CD4-positive, alpha-beta T cell treated with Interleukin-4 for 1 hour (primary cell): ENCODE measurements around the gene HHAT.

ENCODE experiments used
- DNase-seq, 2 donors: peaks; one replicate each; pipeline ENCODE4 v3.0.0-alpha.2; 2020 to 2022

HHAT gene

DNA sequence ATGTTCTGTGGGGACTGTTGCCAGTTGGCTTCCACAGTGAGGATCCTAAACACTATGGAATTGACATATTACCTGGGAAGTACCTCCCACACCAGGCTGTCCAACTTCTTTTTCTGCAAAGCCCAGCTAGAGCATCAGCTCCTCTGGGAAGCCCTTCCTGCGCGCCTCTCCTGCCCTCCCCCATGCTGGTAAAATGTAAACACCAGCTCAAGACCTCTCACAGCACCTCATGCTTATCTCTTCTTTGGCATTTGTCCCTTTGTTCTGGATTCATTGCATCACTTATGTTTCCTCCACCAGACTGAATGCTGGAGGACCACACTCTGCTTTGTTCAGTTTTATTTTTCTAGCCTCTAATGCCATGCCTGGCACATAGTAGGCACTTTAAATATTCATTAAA is 172.1 kb downstream of the HHAT start:
- DNase-seq = no peak

DNA sequence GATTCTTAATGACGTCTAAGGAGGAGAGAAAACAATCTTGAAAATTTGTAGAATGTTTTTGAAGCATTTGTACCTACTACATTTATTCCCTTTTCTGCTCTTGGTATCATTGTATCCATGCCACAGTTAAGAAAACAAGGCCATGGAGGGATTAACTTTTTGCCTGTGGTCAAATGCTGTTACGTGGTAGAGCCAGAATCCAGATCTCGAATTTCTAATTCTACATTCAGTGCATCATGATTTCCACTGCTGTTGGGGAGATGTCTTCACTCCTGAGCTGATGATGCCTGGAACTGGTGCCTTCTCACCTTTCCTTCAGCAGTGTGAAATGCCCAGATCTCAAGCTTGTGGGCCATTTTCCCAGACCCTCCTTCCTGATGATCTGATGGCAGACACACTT is 175.6 kb downstream of the HHAT start:
- DNase-seq = no peak

DNA sequence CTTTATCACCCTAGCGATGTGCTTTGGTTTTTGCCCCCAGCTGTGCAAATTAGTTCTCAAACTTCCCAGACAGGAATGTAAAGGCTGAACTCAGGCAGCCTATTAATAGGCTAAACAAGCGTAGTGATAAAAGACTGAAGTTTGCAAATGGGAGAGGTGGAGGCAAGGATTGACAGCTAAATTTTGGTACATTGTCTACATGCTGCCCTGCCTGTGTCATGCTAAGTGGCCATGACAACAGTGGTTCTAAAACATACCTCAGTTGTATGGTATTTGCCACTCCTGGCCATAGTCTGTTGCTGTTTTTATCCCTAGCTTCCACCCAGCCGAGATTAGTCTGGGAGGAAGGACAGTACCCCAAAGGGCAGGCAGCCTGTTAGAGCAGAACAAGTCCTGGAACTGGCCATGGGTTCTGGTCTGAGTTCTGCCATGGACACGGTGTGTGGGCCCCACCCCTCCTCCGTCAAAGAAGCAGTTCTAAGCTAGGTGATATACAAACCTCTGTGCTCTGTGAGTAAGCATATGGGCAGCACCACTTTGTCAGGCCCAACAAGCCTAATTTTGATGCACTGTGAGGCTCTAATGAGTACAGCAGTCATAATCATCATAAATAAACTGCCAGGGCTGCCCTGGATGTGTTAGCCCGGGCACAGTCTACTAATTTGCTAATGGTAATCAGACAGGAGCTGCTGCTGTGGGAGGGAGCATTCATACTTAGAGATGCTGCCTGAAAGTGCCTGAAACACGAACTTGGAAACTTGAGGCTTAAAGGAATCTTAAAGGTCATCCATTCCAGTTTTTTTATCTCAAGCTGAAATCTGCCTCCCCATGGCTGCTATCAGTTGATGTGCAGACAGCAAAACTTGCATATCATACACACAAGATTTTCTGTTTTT is 177.1 kb downstream of the HHAT start:
- DNase-seq = no peak

DNA sequence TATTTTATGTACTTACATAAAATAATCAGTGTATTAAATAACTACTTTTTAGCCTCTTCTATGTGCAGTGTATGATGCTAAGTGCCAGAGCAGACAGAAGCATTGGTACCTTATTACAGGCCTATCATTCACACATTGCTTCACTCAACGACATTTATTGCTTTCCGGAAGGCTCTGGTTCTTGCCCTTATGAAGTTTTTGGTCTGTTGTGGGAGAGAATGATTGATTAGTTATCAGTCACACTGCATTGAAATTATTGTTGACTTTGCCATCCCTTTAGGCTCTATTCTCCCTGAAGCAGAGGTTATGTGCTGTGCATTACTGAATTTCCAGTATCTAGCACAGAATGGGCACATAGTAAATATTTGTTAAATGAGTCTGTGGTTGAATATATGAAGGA is 178.0 kb downstream of the HHAT start:
- no peak for DNase-seq

DNA sequence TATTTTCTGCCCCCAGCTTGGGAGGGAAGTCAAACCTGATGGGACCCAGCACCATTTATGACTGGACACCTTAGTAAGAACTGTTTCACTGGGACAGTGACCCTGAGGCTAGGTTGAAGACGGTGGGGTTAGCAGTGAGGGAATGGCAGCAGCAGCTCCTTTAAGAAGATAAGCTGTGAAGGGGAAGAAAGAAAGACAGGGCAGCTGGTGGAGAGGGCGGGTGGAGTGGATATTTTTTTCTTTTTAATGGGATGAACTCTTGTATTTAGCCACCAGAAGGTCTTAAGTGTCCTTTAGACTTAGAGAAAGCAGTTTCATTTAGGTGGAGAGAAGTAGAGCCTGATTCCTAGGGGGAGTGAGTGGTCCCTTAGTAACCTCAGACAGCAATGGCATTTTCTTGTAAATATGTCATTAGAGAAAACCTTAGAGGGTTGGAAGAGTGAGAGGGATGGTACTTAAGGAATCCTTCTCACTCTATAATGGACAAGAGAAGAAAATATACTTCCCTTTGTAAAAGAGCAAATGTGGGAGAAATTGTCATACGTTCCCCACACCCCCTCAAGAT is 187.5 kb downstream of the HHAT start:
- no peak for DNase-seq

DNA sequence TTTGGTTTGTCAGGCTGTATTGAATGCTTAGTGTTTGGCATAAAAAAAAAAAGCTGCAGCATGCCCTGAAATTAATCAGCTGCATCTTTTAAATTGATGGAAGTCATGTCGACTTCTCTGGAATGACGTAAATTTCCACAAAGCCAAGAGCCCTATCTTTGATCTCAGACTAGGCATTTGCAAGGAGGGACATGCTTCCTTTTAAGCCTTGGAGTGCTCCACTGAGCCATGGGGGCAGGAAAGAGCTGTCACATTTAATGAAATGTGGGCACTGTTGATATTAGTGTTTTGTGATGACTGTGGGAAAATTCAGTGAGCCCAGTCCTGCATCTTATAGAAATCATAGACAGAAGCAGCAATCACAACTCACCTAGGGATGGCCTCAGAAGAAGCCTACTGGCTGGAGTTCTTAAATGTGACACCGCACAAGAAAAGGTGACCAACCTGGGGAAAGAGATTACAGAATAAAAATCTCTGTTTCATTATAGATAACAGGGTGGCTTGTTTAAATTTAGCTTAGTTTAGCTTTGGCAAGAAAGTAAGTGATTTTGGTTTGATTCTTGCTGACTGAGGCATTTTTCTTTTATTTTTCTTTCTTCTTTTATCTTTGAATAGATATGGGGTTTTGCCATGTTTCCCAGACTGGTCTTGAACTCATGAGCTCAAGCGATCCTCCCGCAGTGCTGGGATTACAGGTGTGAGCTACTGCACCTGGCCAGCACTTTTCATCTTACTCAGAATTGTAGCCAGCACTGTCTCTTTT is 188.2 kb downstream of the HHAT start:
- DNase-seq = no peak

DNA sequence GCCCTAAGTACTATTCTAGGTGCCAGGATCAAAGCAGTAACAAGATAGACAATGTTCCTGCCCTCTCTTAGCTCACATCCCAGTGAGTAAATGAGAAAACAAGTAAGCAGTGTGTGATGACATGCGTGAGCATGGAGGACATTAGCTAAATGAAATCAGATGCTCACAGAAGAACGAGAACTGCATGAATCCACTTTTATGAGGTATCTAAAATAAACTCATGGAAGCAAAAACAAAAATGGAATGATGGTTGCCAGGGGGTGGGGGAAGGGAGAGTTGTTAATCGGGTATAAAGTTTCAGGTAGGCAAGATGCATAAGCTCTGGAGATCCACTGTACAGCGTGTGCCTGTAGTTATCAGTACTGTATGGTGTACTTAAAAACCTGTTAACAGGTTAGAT is 195.1 kb downstream of the HHAT start:
- DNase-seq = no peak

DNA sequence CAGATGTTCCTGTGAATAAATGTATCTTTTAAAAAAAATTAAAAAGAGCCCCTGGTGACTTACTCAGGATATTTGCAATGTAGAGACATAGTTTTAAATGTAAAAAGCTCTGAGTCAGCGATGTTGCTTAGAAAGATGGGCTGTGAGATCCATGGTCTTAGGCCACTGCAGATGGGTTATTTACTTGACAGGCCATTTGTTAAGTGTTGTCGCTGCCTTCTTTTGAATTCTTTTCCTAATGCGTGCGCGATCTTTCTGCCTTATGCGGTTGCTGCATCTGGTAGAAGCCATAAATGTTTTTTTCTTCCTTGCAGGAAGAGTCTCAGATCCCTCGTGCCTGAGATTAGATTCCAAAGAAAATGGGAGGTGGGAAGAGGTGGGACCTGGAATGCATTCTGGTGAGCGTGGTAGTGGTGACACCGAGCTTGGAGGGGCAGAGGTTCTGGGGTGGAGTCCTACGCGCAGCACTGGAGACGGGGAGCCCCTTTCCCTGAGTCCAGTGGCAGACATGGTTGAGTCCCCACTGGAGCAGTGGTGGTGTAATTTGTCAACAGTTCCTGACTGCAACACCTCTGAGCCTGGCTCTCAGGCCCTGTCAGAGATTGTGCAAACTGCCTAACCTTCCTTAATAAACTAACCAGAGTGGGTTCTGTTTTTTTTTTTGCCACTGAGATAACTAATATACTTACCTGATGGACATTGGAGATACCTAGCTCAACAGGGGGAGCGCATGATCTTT is 197.2 kb downstream of the HHAT start:
- DNase-seq = no peak

DNA sequence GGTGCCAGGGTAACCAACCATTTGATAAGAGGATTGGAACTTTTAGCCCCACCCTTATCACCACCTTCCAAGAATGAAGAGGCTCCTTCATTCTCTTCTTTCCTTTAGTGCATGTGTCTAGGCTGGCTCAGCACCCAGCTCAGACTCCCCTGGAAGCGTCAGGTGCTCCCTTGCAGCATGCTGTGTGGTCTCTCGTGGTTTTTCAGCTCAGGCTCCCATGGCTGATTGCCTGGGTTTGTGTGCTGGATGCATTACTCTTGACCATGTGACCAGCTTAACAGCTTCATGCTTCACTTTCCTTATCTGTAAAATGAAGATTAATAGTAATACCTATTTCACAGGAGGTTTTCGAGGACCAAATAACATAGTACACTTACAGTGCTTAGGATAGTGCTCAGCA is 198.4 kb downstream of the HHAT start:
- no peak for DNase-seq

DNA sequence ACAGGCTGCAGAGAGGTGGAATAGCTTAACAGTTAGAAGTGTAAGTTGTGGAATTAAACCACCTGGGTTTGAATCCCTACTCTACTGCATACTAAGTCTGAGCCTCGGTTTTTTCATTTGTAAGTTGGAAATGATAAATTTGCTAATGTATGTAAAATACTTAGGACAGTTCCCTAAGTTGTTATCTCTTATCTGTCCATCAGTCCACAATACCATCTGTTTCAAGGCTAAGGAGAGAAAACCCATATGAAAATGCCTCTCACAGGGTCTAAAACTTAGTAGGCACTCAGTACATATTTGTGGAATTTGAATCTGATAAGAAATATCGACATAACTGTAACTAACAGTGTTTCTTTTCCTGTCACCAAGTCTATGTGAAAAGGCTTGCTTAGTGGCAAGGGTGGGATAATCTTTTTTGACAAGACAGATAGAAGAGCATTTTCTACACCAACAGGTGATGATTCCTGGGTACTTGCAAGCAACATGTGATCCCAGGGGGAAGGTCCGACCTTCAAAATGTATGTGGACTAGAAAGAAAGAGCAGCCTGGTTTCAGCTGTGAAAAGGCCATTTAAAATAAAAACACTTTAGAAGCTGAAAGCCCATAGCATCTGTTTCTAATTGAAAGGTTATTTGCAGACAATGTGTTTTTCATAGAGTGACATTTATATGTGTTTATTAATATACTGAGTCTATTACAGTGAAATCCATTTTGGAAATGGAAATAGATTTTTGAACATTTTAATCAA is 202.9 kb downstream of the HHAT start:
- no peak for DNase-seq

DNA sequence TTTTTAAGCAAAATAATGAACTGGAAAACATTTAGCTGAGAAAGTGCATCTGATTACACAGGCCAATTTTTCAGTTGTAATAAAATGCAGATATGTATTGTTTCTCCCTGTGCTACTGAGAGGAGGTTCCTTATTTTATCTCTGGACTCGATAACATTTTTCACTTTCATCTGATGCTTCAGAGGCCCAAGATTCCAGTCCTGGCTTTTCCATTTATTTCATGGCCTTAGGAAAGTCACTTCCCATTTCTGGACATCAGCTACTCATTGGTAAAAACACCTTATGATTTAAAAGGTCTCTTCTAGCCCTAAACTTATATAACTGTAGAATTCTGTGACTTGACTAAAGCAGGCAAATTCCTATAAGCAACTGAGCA is 203.5 kb downstream of the HHAT start:
- no peak for DNase-seq

DNA sequence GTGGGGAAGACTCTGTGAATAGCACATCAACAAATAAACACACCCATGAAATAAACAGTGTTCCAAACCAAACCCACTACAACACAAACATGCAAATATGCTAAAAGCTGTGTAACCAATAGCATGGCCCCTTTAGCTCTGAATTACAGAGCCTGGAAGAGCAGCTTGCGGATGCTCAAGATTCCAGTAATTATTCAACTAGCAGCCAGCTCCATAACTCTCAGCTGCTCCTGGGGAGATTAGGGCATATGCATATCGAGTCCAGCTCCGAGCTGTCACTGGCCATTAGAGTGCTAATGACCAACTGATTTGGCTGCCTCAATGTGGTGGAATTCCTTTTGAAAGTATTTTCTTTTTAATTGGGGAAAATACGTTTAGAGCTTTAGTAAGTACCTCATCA is 207.1 kb downstream of the HHAT start:
- no peak for DNase-seq

DNA sequence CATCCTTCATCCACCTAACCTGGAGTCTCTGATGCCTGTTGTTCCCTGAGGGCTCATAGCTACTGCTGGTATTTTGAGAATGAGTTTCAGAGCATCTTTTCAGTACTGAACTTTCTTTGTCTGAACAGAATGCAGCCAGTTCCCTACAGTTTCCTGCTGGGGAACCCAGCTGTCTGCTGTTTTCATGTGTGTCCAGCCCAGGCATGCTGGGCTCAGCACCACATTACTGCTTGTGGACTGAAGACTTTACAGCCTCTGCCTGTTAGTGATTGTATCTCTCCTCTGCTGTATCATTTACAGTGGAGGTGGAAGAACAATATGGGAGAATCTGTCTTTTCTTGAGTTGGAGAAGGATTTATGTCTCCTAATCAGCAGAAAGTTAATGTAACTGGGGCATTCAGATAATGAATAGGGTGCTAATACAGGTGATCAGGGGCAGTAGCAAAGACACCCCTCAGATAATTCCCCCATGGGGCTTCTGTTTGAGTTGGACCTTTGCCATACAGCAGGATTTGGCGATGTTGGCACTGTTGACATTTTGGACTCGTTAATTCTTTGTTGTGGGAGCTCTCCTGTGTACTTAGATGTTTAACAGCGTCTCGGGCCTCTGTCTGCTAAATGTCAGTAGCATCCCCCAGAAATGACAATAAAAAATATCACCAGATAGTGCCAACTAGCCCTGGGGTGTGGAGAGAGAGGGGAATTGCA is 207.7 kb downstream of the HHAT start:
- no peak for DNase-seq

DNA sequence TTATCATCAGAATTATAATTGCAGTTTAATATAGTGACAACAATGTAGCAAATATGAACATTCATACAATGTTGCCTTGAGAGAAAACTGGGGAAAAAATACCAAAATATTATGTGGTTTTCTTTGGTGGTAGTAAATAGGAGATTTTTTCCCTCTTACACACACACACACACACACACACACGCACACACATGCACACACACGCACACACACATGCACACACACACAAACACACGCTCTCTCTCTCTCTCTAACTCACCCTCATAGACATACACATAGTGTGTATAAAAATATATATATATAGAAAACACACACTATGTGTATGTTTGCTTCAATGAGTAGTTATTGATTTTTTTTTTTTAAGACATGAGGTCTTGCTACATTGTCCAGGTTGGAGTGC is 211.6 kb downstream of the HHAT start:
- no peak for DNase-seq

DNA sequence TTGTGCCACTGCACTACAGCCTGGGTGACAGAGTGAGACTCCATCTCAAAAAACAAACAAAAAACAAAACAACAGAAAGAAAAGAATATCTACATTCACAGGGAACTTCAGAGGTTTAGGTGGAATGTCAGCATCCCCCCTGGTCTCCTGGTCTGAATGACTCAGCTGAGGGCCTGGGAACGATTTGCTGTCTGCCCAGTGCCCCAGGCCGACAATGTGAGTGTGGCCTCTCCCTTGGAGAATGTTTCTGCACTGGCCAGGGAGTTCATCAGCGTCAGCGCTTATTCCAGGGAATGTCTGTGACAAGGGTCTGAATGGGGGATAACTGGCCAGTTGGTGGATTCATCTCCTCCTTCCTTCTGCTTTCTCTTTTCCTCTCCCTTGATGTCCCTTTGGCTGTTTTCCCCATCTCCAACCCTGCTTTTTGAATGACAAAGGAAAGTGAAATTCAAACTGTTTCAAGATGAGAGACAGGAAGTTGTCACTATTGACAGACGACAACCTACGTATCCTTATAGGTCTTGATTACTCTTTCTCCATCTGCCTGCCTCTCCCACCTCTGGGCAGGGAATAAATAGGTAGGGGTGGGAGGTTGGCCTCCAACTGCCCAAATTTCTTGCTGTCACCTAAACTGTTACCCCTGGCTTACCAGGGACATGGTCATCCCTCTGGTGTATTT is 213.1 kb downstream of the HHAT start:
- no peak for DNase-seq

DNA sequence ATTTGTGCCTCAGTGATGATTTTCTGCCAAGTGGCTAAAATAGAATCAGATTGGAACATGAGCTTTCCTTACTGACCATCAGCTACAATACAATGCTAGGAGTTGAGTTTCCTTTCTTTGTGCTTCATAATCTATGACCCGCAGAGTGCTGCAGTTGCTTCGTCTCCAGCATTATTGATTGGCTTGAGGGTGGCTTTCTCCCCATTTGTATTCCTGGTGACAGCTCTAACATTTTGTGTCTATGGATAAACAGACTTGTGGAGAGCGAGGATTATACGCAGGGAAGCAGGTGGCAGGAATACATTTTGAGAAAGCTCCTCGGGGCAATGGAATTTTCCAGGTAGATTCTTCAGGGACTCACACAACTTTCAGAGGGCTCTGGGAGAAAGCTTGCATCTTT is 223.2 kb downstream of the HHAT start:
- DNase-seq = no peak

DNA sequence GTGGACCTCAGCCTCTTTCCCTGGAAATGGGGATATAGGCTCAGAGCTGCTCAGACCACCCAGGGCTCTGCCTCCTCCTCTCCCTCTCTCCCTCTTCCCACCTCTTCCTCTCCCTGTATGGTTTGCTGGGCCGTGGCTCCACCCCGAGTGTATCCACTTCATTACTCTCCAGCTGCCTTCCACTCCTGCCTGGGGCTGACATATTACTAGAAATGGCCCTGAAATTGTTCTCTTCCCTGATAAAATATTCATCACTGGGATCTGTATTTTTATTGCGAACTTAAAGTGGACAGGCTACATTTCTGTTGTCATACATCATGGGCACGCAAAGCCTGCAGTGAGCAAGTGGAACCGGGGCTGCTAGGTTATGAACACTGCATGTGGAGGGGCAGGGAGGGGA is 225.0 kb downstream of the HHAT start:
- DNase-seq = no peak

DNA sequence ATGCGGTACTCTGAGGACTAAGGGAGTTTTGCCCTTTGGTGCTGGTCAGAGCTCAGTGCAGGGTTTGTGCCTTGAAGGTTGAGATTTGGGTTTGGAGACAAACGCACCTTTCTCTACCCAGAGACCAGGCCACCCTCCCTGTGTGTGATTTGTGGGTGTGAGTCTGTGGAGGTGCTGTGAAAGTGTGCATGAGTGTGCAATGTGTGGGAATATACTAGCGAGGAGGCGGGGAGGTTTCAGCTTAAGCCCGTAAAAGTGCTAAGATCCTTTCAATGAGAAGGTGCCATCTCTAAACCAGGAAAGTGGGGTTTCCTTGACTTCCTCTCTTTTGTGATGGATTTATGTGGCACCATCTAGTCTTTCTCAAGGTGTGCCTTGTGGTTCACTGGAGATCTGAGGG is 225.7 kb downstream of the HHAT start:
- DNase-seq = no peak

DNA sequence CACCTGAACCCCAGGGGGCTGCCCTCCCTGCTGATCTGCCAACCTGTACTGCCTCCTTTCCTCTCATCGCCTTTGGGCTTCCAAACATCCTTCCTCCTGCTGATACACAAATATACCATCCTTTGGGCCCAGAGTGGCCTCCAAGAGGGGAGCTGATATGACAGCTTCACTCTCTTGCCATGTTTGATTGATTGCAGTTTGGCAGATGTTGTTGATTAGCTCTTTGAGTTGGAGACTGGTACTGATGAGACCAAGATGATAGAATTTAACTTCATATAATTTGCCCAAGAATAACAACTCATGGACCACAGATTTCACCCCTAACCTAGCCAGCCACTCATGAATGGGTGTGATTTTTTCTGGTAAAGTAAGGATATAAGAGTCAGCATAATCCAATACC is 227.8 kb downstream of the HHAT start:
- no peak for DNase-seq

DNA sequence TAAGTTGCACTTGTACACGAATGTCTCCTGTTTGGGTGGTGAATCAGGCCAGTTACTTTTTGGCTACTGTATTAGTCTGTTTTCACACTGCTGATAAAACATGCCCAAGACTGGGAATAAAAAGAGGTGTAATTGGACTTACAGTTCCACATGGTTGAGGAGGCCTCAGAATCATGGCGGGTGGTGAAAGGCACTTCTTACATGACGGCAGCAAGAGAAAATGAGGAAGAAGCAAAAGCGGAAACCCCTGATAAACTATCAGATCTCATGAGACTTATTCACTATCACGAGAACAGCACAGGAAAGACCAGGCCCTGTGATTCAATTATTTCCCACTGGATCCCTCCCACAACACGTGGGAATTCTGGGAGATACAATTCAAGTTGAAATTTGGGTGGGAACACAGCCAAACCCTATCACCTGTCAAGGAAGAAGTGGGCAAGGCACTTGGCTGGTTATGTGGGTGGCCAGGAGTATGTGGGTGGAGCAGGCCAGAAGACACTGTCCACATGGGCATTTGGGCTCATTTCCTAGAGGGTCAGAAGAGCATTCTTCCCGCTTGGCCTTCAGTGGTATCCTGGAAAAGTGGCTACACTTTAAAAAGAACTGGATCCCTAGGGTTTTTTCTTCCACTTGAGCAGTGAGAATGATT is 228.8 kb downstream of the HHAT start:
- DNase-seq = no peak

DNA sequence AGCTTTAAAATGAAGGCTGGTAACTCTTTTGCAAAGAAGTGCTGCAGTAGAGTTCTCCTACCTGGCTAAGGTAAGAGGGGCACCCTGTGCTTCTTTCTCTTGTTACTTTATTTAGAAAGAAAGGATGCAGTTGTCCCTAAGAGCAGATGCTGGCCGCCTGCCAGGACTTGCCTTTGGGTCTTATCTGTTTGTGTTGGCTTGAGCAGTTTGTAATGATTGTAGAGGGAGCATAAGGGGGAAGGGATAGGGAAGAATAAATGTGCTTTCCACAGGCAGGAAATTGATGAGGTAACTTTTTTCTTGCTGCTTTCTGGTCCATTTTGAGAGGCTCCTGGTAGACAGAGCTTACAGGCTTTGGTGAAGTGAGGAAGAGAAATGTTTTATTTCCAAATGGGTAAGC is 229.6 kb downstream of the HHAT start:
- no peak for DNase-seq
